IPS-NIHi7 (cell line): ENCODE data around the gene UTS2R.
"Not testable (repeated sequence)": the region's sequence is repeated elsewhere in the genome, so short reads cannot be mapped to it uniquely, and the experiment has no call there.

Source experiments
- DNase-seq: peaks from one replicate; pipeline ENCODE4 v3.0.0; 2012; ENCODE audit warnings: mixed read lengths; ENCODE audit errors: extremely low spot score

The UTS2R gene

GRCh38 chr17:82334204-82334621, 37.4 kb upstream of the UTS2R start:
- DNase-seq = no peak

GRCh38 chr17:82334622-82335394, 36.8 kb upstream of the UTS2R start:
- DNase-seq = no peak

GRCh38 chr17:82338858-82339633, 32.5 kb upstream of the UTS2R start:
- DNase-seq = no peak

GRCh38 chr17:82339634-82340580, 31.7 kb upstream of the UTS2R start:
- DNase-seq = no peak

- DNase-seq = no peak
Observed at GRCh38 chr17:82342361-82343079, 29.0 kb upstream of the UTS2R start.

GRCh38 chr17:82343560-82343959, 28.0 kb upstream of the UTS2R start:
- no peak for DNase-seq

GRCh38 chr17:82344175-82344907, 27.2 kb upstream of the UTS2R start:
- no peak for DNase-seq

- no peak for DNase-seq
Observed at GRCh38 chr17:82345151-82345976, 26.2 kb upstream of the UTS2R start.

GRCh38 chr17:82346342-82347300, 24.9 kb upstream of the UTS2R start:
- no peak for DNase-seq

GRCh38 chr17:82347994-82348393, 23.6 kb upstream of the UTS2R start:
- DNase-seq = not testable (repeated sequence)

GRCh38 chr17:82348434-82348833, 23.1 kb upstream of the UTS2R start:
- DNase-seq = no peak

GRCh38 chr17:82348866-82349265, 22.7 kb upstream of the UTS2R start:
- no peak for DNase-seq

- DNase-seq = no peak
Observed at GRCh38 chr17:82349287-82349701, 22.3 kb upstream of the UTS2R start.

GRCh38 chr17:82350182-82351030, 21.2 kb upstream of the UTS2R start:
- no peak for DNase-seq

- no peak for DNase-seq
Observed at GRCh38 chr17:82351254-82351712, 20.3 kb upstream of the UTS2R start.

GRCh38 chr17:82351713-82352488, 19.7 kb upstream of the UTS2R start:
- peak; percentile 93 for DNase-seq

- no peak for DNase-seq
Observed at GRCh38 chr17:82353484-82353883, 18.1 kb upstream of the UTS2R start.
